ENCODE results near the gene NDFIP2. TPM values are rescaled to one million over a fixed set of nuclear protein-coding genes. Genes with fewer than 3 reads are reported as not detected.

The NDFIP2 gene
- total RNA-seq, 1 experiment from 2014 or later, result 31.0 TPM

DNA sequence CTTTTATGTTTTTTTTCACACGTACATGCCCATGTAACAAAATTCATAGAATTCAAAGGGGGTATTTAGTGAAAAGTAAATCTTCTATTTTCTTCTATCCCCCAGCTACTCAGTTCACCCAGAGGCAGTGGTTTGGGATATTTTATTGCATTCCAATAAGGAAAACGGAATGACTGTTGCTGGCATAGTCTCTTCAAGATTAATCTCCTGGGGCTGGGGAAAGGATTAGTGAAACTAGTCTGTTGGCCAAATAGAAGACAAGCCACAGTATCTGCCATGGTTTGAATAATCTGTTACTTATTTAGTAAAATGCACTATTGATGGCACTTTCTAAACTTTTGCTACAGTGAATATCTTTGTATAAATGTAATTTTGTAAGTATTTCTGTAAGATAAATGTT, 122.0 kb downstream of the NDFIP2 start:
- TF ChIP-seq, protein P1, sequence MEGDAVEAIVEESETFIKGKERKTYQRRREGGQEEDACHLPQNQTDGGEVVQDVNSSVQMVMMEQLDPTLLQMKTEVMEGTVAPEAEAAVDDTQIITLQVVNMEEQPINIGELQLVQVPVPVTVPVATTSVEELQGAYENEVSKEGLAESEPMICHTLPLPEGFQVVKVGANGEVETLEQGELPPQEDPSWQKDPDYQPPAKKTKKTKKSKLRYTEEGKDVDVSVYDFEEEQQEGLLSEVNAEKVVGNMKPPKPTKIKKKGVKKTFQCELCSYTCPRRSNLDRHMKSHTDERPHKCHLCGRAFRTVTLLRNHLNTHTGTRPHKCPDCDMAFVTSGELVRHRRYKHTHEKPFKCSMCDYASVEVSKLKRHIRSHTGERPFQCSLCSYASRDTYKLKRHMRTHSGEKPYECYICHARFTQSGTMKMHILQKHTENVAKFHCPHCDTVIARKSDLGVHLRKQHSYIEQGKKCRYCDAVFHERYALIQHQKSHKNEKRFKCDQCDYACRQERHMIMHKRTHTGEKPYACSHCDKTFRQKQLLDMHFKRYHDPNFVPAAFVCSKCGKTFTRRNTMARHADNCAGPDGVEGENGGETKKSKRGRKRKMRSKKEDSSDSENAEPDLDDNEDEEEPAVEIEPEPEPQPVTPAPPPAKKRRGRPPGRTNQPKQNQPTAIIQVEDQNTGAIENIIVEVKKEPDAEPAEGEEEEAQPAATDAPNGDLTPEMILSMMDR (conservative IDR thresholded peaks at IDR 0.05), result no peak
- no CpG with 5 or more reads among the region's 2 CpGs for WGBS (ENCODE audit: extremely low coverage, insufficient read length, low lambda C conversion rate)
- no peak overlapping the region for H2BK5ac ChIP-seq (ENCODE audit: insufficient read length, low read length)

More for the DNA sequence above, 122.0 kb downstream of the NDFIP2 start:
- Histone ChIP-seq H3K79me1 (ENCODE audit: insufficient read depth, low read depth, low read length, poor library complexity, severe bottlenecking) (no peaks in the 10 kb centered on the region), H2AFZ (ENCODE audit: low read length) (no peak overlapping the region), H3K27ac (ENCODE audit: insufficient read length, low read depth, low read length) (no peak overlapping the region), H2BK12ac (ENCODE audit: insufficient read length, low read depth, low read length) (no peak overlapping the region), H2BK15ac (ENCODE audit: low read depth, low read length) (no peak overlapping the region), H4K91ac (ENCODE audit: insufficient read length, low read depth, low read length) (no peak overlapping the region), H3K4me2 (ENCODE audit: insufficient read depth, insufficient read length, low read length) (no peak overlapping the region), H3K27me3 (ENCODE audit: insufficient read depth, low read length) (no peaks in the 10 kb centered on the region), H4K5ac (ENCODE audit: insufficient read length, low read depth, low read length) (no peak overlapping the region), H3K23me2 (ENCODE audit: insufficient read length, low read depth, low read length, poor library complexity, severe bottlenecking) (no peaks in the 10 kb centered on the region), H3K9ac (ENCODE audit: extremely low read depth, insufficient read length, low read length) (no peak overlapping the region), H3K18ac (ENCODE audit: insufficient read length, low read depth, low read length) (no peak overlapping the region), H2BK20ac (ENCODE audit: low read depth, low read length, poor library complexity, severe bottlenecking) (no peak overlapping the region), H3K4me1 (ENCODE audit: insufficient read depth, low read length) (no peaks in the 10 kb centered on the region), H2AK5ac (ENCODE audit: insufficient read length, low read length) (no peak overlapping the region), H4K20me1 (ENCODE audit: control insufficient read depth, insufficient read depth, insufficient read length) (no peaks in the 10 kb centered on the region), H3K23ac (ENCODE audit: insufficient read length, low read depth, low read length) (no peak overlapping the region), H3T11ph (ENCODE audit: low read length) (no peak overlapping the region), H4K8ac (replicated peaks; ENCODE audit: insufficient read length, low read depth, low read length) (no peak overlapping the region), H3K14ac (ENCODE audit: insufficient read depth, low read length) (no peak overlapping the region), H3K4ac (ENCODE audit: low read depth, low read length) (no peak overlapping the region), H3K56ac (ENCODE audit: insufficient read length, low read depth, low read length) (no peak overlapping the region), H3K9me3 (ENCODE audit: control insufficient read depth, low read depth, low read length) (no peaks in the 10 kb centered on the region), H2BK120ac (ENCODE audit: low read depth, low read length, poor library complexity, severe bottlenecking) (no peak overlapping the region), H3K79me2 (ENCODE audit: insufficient read depth, low read length) (no peaks in the 10 kb centered on the region)
- no peak for DNase-seq
- H3K27me3 Mint-ChIP-seq (ENCODE audit: low read depth), result no peaks in the 10 kb centered on the region
- no peaks in the 10 kb centered on the region for H3K36me3 Mint-ChIP-seq (ENCODE audit: insufficient read depth in 1 of 3, low read depth in 3 of 3)
- H3K27ac Mint-ChIP-seq, result no peak overlapping the region
- H3K9me3 Mint-ChIP-seq, result peaks cover 1 to 3% of the 10 kb centered on the region in 2 experiments; a peak in 2 of 5 replicates
- H3K4me1 Mint-ChIP-seq, result no peaks in the 10 kb centered on the region
- no peak overlapping the region for H3K4me3 Mint-ChIP-seq

Measured in H9 (cell line).